ENCODE measurements around the gene CBX2. TPM values are rescaled to one million over a fixed set of nuclear protein-coding genes. Genes with fewer than 3 reads are reported as not detected.

CBX2 gene
- total and polyA plus RNA-seq, 4 donors: 1.4 to 13.5 (median 3.0) TPM

DNA sequence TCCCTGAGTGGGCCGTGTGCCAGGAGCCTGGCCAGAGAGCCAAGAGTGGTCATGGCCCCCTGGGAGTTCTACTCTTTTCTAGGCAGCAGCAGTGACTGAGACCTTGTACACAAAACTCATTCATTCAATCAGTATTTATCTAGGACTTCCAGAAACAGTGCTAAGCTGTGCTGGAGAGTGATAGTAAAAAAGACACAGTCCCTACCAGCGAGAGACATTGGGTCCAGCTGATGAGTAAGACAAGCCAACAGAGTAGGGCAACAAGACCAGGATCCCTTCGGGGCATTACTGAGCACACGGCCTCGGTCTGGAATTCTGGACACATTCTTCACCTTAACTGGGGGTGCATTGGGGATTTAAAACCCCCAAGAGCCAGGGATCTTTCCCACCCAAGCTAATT is 41.1 kb downstream of the CBX2 start:
- DNase-seq (no peak), ATAC-seq (ENCODE audit: insufficient read depth, low FRiP score) (no peak)
- Histone ChIP-seq H3K36me3 (ENCODE audit: control insufficient read depth in 4 of 4, insufficient read depth in 4 of 4, low read length in 4 of 4) (no peaks in the 10 kb centered on the region), H3K4me3 (no peak overlapping the region), H3K9me3 (ENCODE audit: control insufficient read depth in 4 of 4, insufficient read depth in 3 of 4, low read length in 3 of 4) (no peaks in the 10 kb centered on the region), H3K4me1 (ENCODE audit: control insufficient read depth in 5 of 5, insufficient read depth in 5 of 5, low read length in 5 of 5) (peaks cover 0 to 13% (median 4%) of the 10 kb centered on the region in 5 donors), H3K9ac (ENCODE audit: insufficient read depth in 1 of 2, low read length in 2 of 2) (no peak overlapping the region), H3K27ac (ENCODE audit: low read depth in 1 of 2, low read length in 1 of 2) (no peak overlapping the region), H3K27me3 (ENCODE audit: control insufficient read depth in 3 of 3, insufficient read depth in 3 of 3, low read length in 2 of 3) (peaks cover 0 to 24% (median 21%) of the 10 kb centered on the region in 3 donors)
- TF ChIP-seq, protein P1, sequence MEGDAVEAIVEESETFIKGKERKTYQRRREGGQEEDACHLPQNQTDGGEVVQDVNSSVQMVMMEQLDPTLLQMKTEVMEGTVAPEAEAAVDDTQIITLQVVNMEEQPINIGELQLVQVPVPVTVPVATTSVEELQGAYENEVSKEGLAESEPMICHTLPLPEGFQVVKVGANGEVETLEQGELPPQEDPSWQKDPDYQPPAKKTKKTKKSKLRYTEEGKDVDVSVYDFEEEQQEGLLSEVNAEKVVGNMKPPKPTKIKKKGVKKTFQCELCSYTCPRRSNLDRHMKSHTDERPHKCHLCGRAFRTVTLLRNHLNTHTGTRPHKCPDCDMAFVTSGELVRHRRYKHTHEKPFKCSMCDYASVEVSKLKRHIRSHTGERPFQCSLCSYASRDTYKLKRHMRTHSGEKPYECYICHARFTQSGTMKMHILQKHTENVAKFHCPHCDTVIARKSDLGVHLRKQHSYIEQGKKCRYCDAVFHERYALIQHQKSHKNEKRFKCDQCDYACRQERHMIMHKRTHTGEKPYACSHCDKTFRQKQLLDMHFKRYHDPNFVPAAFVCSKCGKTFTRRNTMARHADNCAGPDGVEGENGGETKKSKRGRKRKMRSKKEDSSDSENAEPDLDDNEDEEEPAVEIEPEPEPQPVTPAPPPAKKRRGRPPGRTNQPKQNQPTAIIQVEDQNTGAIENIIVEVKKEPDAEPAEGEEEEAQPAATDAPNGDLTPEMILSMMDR (IDR thresholded peaks at IDR 0.05; ENCODE audit: control extremely low read depth, extremely low read depth): no peak
- 88 to 90% methylated on average over 5 of the region's 5 CpGs for WGBS, 2 donors

DNA sequence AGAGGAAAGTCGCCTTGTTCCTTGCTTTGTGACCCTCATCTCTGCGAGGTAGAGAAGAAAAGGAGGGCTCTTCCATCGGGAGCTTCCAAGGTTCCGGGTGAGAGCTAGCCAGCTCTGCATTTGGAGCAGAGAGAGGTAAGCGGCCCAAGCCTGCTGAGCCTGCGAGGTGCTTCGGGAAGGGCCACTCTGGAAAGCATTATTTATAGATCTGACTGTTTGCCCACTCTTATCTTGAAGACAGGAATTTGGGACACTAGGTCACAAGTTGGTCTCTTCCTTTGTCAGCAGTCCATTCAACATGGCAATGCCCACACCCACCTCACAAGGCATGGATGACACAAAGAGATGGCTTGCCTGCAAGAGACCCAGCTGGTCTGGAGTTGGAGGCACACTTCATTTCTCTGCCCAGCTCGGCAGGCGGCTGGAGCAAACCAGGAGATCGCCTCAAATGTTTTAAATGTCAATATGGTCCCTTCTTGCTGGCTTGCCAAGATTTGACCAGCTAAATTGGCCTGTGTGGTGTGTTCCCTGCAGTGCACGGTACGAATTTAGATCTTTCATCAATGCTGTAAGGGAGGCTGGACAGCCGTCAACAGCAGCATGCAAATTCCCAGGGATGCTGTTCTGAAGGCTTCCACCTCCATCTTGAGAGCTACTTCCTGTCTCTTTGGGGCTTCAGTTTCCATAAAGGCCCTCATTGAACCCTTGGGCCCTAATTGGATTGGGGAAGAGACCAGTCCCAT is 41.8 kb downstream of the CBX2 start:
- H3K36me3 ChIP-seq (ENCODE audit: control insufficient read depth in 4 of 4, insufficient read depth in 4 of 4, low read length in 4 of 4): no peaks in the 10 kb centered on the region
- no peak overlapping the region for H3K27ac ChIP-seq (ENCODE audit: low read depth in 1 of 2, low read length in 1 of 2)
- ATAC-seq (ENCODE audit: insufficient read depth, low FRiP score): no peak
- TF ChIP-seq, protein P1 (IDR thresholded peaks at IDR 0.05; ENCODE audit: control extremely low read depth, extremely low read depth): no peak
- WGBS, 2 donors: 93 to 94% methylated on average over 13 of the region's 13 CpGs
- H3K4me3 ChIP-seq: no peak overlapping the region
- no peak for DNase-seq
- peaks cover 0 to 8% (median 0%) of the 10 kb centered on the region in 5 donors for H3K4me1 ChIP-seq (ENCODE audit: control insufficient read depth in 5 of 5, insufficient read depth in 5 of 5, low read length in 5 of 5)
- H3K27me3 ChIP-seq (ENCODE audit: control insufficient read depth in 3 of 3, insufficient read depth in 3 of 3, low read length in 2 of 3): peaks cover 0 to 18% (median 16%) of the 10 kb centered on the region in 3 donors
- H3K9ac ChIP-seq (ENCODE audit: insufficient read depth in 1 of 2, low read length in 2 of 2): no peak overlapping the region
- no peaks in the 10 kb centered on the region for H3K9me3 ChIP-seq (ENCODE audit: control insufficient read depth in 4 of 4, insufficient read depth in 3 of 4, low read length in 3 of 4)

- no peak for ATAC-seq (ENCODE audit: insufficient read depth, low FRiP score)
- DNase-seq: no peak
- no peaks in the 10 kb centered on the region for H3K36me3 ChIP-seq (ENCODE audit: control insufficient read depth in 4 of 4, insufficient read depth in 4 of 4, low read length in 4 of 4)
- TF ChIP-seq, protein P1 (IDR thresholded peaks at IDR 0.05; ENCODE audit: control extremely low read depth, extremely low read depth): no peak
- peaks cover 0 to 3% (median 0%) of the 10 kb centered on the region in 5 donors for H3K4me1 ChIP-seq (ENCODE audit: control insufficient read depth in 5 of 5, insufficient read depth in 5 of 5, low read length in 5 of 5)
- WGBS, 2 donors: 94 to 96% methylated on average over 4 of the region's 4 CpGs
- no peak overlapping the region for H3K27ac ChIP-seq (ENCODE audit: low read depth in 1 of 2, low read length in 1 of 2)
- H3K9ac ChIP-seq (ENCODE audit: insufficient read depth in 1 of 2, low read length in 2 of 2): no peak overlapping the region
- no peak overlapping the region for H3K4me3 ChIP-seq
- no peaks in the 10 kb centered on the region for H3K9me3 ChIP-seq (ENCODE audit: control insufficient read depth in 4 of 4, insufficient read depth in 3 of 4, low read length in 3 of 4)
- H3K27me3 ChIP-seq (ENCODE audit: control insufficient read depth in 3 of 3, insufficient read depth in 3 of 3, low read length in 2 of 3): peaks cover 0 to 16% (median 15%) of the 10 kb centered on the region in 3 donors
Measured at GRCh38 chr17:79820959-79821330, 43.0 kb downstream of the CBX2 start.

Measured in lung (tissue), 12 donors.